ENCODE results near the gene CORO1A.
A peak's percentile ranks its signal among the peaks of the same experiment; 100 is the strongest.

The CORO1A gene

DNA sequence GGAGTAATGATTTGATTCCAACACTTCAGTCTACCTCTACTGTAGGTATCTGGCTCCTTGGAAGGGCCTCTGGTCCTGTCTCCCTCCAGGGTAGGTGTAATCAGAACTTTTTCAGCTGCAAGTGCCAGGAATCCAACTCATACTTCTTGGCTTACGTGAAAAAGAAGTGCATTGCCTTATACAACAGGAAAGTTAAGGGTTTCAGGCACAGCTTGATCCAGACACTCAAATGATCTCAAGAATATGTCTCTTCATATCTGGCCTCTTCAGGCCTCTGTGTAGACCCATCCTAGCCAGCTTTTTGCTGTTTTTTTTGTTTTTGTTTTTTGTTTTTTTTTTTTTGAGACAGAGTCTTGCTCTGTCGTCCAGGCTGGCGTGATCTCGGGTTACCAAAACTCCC lies 4.2 kb upstream of the CORO1A start:
- no CpG with 5 or more reads among the region's 4 CpGs for WGBS, 2 donors (ENCODE audit: extremely low coverage in 2 of 2, insufficient read length in 2 of 2, insufficient replicate concordance in 1 of 2)
- Histone ChIP-seq H3K4ac (ENCODE audit: low read length) (no peak overlapping the region), H3K9me3 (replicated peaks in 1 of 2; ENCODE audit: control insufficient read depth in 2 of 2, insufficient read depth in 1 of 2, low read depth in 1 of 2, low read length in 2 of 2) (no peaks in the 10 kb centered on the region), H3K4me1 (ENCODE audit: control insufficient read depth in 2 of 2, insufficient read depth in 1 of 2, low read depth in 1 of 2, low read length in 2 of 2) (peaks cover 2 to 4% of the 10 kb centered on the region in 2 donors), H4K91ac (ENCODE audit: low read depth, low read length, poor library complexity) (no peak overlapping the region), H4K8ac (ENCODE audit: low read depth, low read length) (no peak overlapping the region), H3K36me3 (replicated peaks in 1 of 2; ENCODE audit: control insufficient read depth in 2 of 2, insufficient read depth in 2 of 2, low read length in 2 of 2) (no peaks in the 10 kb centered on the region), H3K4me3 (ENCODE audit: low read length in 2 of 2) (no peak overlapping the region), H3K27ac (replicated peaks; ENCODE audit: low read length) (no peak overlapping the region), H2BK120ac (ENCODE audit: low read depth, low read length) (no peak overlapping the region), H3K4me2 (ENCODE audit: insufficient read depth, low read length, poor library complexity, severe bottlenecking) (no peak overlapping the region), H2AFZ (ENCODE audit: low read length) (no peak overlapping the region), H2BK15ac (ENCODE audit: low read length) (no peak overlapping the region), H2AK5ac (ENCODE audit: low read depth, low read length) (no peak overlapping the region), H3K23ac (ENCODE audit: low read depth, low read length, poor library complexity) (no peak overlapping the region), H3K79me1 (ENCODE audit: low read depth, low read length) (no peaks in the 10 kb centered on the region), H3K14ac (ENCODE audit: low read length) (no peak overlapping the region), H2BK5ac (ENCODE audit: low read length) (no peak overlapping the region), H2BK12ac (ENCODE audit: low read length) (no peak overlapping the region), H3K18ac (ENCODE audit: low read length) (no peak overlapping the region), H3K27me3 (ENCODE audit: control insufficient read depth in 3 of 3, insufficient read depth in 3 of 3, low read depth in 1 of 3, low read length in 3 of 3) (peaks cover 0 to 23% (median 3%) of the 10 kb centered on the region in 3 experiments), H3K9ac (ENCODE audit: low read depth, low read length, poor library complexity) (no peak overlapping the region)
- no peak for DNase-seq (ENCODE audit: low spot score)

DNA sequence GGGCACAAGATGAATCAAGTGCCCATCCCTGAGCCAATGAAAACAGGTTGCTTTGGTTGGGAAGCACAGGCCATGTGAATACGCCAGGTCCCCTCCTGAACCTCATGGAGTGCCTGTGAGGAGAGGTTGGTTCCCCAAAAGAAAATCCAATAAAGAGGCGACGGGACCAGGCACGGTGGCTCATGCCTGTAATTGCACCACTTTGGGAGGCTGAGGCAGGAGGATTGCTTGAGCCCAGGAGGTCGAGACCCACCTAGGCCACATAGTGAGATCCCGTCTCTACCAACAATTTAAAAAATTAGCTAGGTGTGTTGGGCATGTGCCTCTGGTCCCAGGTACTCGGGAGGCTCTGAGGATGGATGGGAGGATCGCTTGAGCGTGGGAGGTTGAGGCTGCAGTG lies 3.5 kb upstream of the CORO1A start:
- Histone ChIP-seq H3K36me3 (replicated peaks in 1 of 2; ENCODE audit: control insufficient read depth in 2 of 2, insufficient read depth in 2 of 2, low read length in 2 of 2) (no peaks in the 10 kb centered on the region), H3K14ac (ENCODE audit: low read length) (peak overlapping the region; percentile 14), H3K4ac (ENCODE audit: low read length) (no peak overlapping the region), H3K27ac (replicated peaks; ENCODE audit: low read length) (no peak overlapping the region), H3K4me1 (ENCODE audit: control insufficient read depth in 2 of 2, insufficient read depth in 1 of 2, low read depth in 1 of 2, low read length in 2 of 2) (peaks cover 4 to 8% of the 10 kb centered on the region in 2 donors), H4K91ac (ENCODE audit: low read depth, low read length, poor library complexity) (no peak overlapping the region), H2BK5ac (ENCODE audit: low read length) (no peak overlapping the region), H2AFZ (ENCODE audit: low read length) (no peak overlapping the region), H3K18ac (ENCODE audit: low read length) (no peak overlapping the region), H2BK120ac (ENCODE audit: low read depth, low read length) (no peak overlapping the region), H3K79me1 (ENCODE audit: low read depth, low read length) (no peaks in the 10 kb centered on the region), H3K9me3 (replicated peaks in 1 of 2; ENCODE audit: control insufficient read depth in 2 of 2, insufficient read depth in 1 of 2, low read depth in 1 of 2, low read length in 2 of 2) (no peaks in the 10 kb centered on the region), H2BK12ac (ENCODE audit: low read length) (no peak overlapping the region), H3K23ac (ENCODE audit: low read depth, low read length, poor library complexity) (no peak overlapping the region), H3K4me2 (ENCODE audit: insufficient read depth, low read length, poor library complexity, severe bottlenecking) (no peak overlapping the region), H2AK5ac (ENCODE audit: low read depth, low read length) (no peak overlapping the region), H4K8ac (ENCODE audit: low read depth, low read length) (no peak overlapping the region), H3K27me3 (ENCODE audit: control insufficient read depth in 3 of 3, insufficient read depth in 3 of 3, low read depth in 1 of 3, low read length in 3 of 3) (peaks cover 0 to 23% (median 5%) of the 10 kb centered on the region in 3 experiments), H3K9ac (ENCODE audit: low read depth, low read length, poor library complexity) (no peak overlapping the region), H2BK15ac (ENCODE audit: low read length) (no peak overlapping the region), H3K4me3 (ENCODE audit: low read length in 2 of 2) (no peak overlapping the region)
- DNase-seq (ENCODE audit: low spot score), result no peak
- WGBS, 2 donors (ENCODE audit: extremely low coverage in 2 of 2, insufficient read length in 2 of 2, insufficient replicate concordance in 1 of 2), result no CpG with 5 or more reads among the region's 9 CpGs

DNA sequence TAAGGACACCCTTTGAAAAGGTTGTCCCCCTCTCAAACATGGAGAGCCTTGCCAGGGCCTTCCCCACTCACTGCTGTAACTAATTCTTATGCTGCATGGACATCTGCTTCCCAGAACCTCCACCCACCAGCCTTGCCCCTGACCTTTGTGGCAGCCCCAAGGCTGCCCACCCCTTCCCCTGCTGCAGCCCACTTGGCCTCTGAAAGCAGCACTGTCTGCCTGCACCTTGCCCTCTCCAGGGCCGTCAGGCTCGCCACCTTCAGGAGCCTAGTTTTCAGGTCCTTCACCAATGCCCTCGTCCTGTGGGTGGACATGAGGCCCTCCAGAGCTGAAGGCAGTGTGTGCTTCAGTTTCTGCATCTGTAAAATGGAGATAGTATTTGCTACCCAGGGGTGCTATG lies 2.7 kb upstream of the CORO1A start:
- Histone ChIP-seq H3K4me1 (ENCODE audit: control insufficient read depth in 2 of 2, insufficient read depth in 1 of 2, low read depth in 1 of 2, low read length in 2 of 2) (peaks cover 4 to 10% of the 10 kb centered on the region in 2 donors), H3K27me3 (ENCODE audit: control insufficient read depth in 3 of 3, insufficient read depth in 3 of 3, low read depth in 1 of 3, low read length in 3 of 3) (peaks cover 0 to 23% (median 5%) of the 10 kb centered on the region in 3 experiments), H3K79me1 (ENCODE audit: low read depth, low read length) (no peaks in the 10 kb centered on the region), H2BK5ac (ENCODE audit: low read length) (no peak overlapping the region), H3K14ac (ENCODE audit: low read length) (no peak overlapping the region), H2BK12ac (ENCODE audit: low read length) (no peak overlapping the region), H3K4ac (ENCODE audit: low read length) (no peak overlapping the region), H2BK120ac (ENCODE audit: low read depth, low read length) (no peak overlapping the region), H2AK5ac (ENCODE audit: low read depth, low read length) (no peak overlapping the region), H4K91ac (ENCODE audit: low read depth, low read length, poor library complexity) (no peak overlapping the region), H2BK15ac (ENCODE audit: low read length) (no peak overlapping the region), H3K18ac (ENCODE audit: low read length) (peak overlapping the region; percentile 35), H3K9ac (ENCODE audit: low read depth, low read length, poor library complexity) (no peak overlapping the region), H3K27ac (replicated peaks; ENCODE audit: low read length) (no peak overlapping the region), H3K9me3 (replicated peaks in 1 of 2; ENCODE audit: control insufficient read depth in 2 of 2, insufficient read depth in 1 of 2, low read depth in 1 of 2, low read length in 2 of 2) (no peaks in the 10 kb centered on the region), H3K23ac (ENCODE audit: low read depth, low read length, poor library complexity) (no peak overlapping the region), H3K4me2 (ENCODE audit: insufficient read depth, low read length, poor library complexity, severe bottlenecking) (no peak overlapping the region), H4K8ac (ENCODE audit: low read depth, low read length) (peak overlapping the region; percentile 89), H3K4me3 (ENCODE audit: low read length in 2 of 2) (no peak overlapping the region), H2AFZ (ENCODE audit: low read length) (no peak overlapping the region), H3K36me3 (replicated peaks in 1 of 2; ENCODE audit: control insufficient read depth in 2 of 2, insufficient read depth in 2 of 2, low read length in 2 of 2) (no peaks in the 10 kb centered on the region)
- WGBS, 2 donors (ENCODE audit: extremely low coverage in 2 of 2, insufficient read length in 2 of 2, insufficient replicate concordance in 1 of 2), result no CpG with 5 or more reads among the region's 3 CpGs
- DNase-seq (ENCODE audit: low spot score), result no peak

DNA sequence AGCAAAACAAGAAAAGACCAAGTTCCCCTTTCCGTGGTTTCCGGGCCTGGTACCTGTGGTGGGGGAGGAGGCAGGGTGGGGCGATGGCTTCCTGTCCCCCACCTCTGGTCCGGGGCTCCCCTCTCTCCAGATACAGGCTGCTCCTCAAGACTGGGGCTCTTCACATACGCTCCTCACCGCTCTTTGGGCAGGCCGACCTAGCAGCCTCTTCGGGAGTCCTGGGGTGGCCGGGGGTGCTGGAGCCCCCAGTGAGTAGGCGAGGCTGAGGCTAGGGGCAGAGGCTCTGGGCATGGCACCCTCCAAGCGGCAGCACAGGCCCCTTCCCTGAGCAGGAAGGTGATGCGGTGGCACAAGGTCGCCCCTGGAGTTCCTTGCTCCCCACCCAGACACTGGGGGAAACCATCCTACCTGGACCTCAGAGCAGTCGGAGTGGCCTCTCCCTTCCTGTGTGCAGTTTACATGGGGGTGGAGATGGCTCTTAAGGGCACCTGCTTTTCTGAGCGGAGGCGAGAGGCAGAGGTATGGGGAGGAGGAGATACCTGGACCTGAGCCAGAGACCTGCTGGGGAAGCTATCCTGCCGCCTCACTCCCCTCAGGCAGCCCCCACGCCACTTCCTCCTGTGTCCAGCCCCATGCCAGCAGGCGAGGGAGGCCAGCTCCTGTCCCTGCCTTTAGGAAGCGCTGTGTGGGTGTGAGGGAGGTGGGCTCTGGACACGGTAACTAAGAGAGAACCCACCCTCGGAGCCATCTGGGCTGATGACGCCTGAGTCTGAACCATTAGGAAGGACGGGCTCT lies 891 bp downstream of the CORO1A start:
- no peak overlapping the region for H2BK12ac ChIP-seq (ENCODE audit: low read length)
- no peak overlapping the region for H3K27ac ChIP-seq (replicated peaks; ENCODE audit: low read length)
- no peak overlapping the region for H2BK5ac ChIP-seq (ENCODE audit: low read length)
- peak overlapping the region; percentile 68 to 84 for H3K4me3 ChIP-seq (ENCODE audit: low read length in 2 of 2)
- H3K4me2 ChIP-seq (ENCODE audit: insufficient read depth, low read length, poor library complexity, severe bottlenecking), result peak overlapping the region; percentile 98
- H3K4me1 ChIP-seq (ENCODE audit: control insufficient read depth in 2 of 2, insufficient read depth in 1 of 2, low read depth in 1 of 2, low read length in 2 of 2), result peaks cover 10 to 12% of the 10 kb centered on the region in 2 donors
- H3K18ac ChIP-seq (ENCODE audit: low read length), result peak overlapping the region; percentile 91
- no peak overlapping the region for H2BK120ac ChIP-seq (ENCODE audit: low read depth, low read length)
- peak overlapping the region; percentile 86 for H3K9ac ChIP-seq (ENCODE audit: low read depth, low read length, poor library complexity)
- H4K8ac ChIP-seq (ENCODE audit: low read depth, low read length), result no peak overlapping the region
- no peak overlapping the region for H3K23ac ChIP-seq (ENCODE audit: low read depth, low read length, poor library complexity)
- H3K79me1 ChIP-seq (ENCODE audit: low read depth, low read length), result peaks cover 3% of the 10 kb centered on the region
- peak overlapping the region; percentile 59 for H4K91ac ChIP-seq (ENCODE audit: low read depth, low read length, poor library complexity)
- no peak overlapping the region for H2BK15ac ChIP-seq (ENCODE audit: low read length)
- peaks cover 8 to 10% of the 10 kb centered on the region in 2 donors for H3K36me3 ChIP-seq (replicated peaks in 1 of 2; ENCODE audit: control insufficient read depth in 2 of 2, insufficient read depth in 2 of 2, low read length in 2 of 2)
- H3K27me3 ChIP-seq (ENCODE audit: control insufficient read depth in 3 of 3, insufficient read depth in 3 of 3, low read depth in 1 of 3, low read length in 3 of 3), result peaks cover 0 to 18% (median 5%) of the 10 kb centered on the region in 3 experiments
- no peaks in the 10 kb centered on the region for H3K9me3 ChIP-seq (replicated peaks in 1 of 2; ENCODE audit: control insufficient read depth in 2 of 2, insufficient read depth in 1 of 2, low read depth in 1 of 2, low read length in 2 of 2)
- no CpG with 5 or more reads among the region's 24 CpGs for WGBS, 2 donors (ENCODE audit: extremely low coverage in 2 of 2, insufficient read length in 2 of 2, insufficient replicate concordance in 1 of 2)
- H2AFZ ChIP-seq (ENCODE audit: low read length), result peak overlapping the region; percentile 99
- peak overlapping the region; percentile 53 for H2AK5ac ChIP-seq (ENCODE audit: low read depth, low read length)
- DNase-seq (ENCODE audit: low spot score), result no peak
- H3K4ac ChIP-seq (ENCODE audit: low read length), result no peak overlapping the region
- no peak overlapping the region for H3K14ac ChIP-seq (ENCODE audit: low read length)
